Activated naive CD4-positive, alpha-beta T cell treated with anti-CD3 and anti-CD28 coated beads, Interleukin-2, amount 50 U/mL, for 72 hours (primary cell): ENCODE data around the gene WNT9A. TPM values are rescaled to one million over a fixed set of nuclear protein-coding genes. Genes with fewer than 3 reads are reported as not detected.
"Not testable (repeated sequence)": the region's sequence is repeated elsewhere in the genome, so short reads cannot be mapped to it uniquely, and the experiment has no call there.

ENCODE experiments used
- ATAC-seq, 2 donors: fragments of 150-1000 bp; cut with Tn5 transposase; 2 replicates each; pipeline ENCODE4 v1.10.0; 2021; ENCODE audit warnings: mild to moderate bottlenecking in 2 of 2, moderate library complexity in 2 of 2
- DNase-seq, 2 donors: peaks; one replicate each; pipeline ENCODE4 v3.0.0; 2021 to 2022; ENCODE audit warnings: low spot score in 2 of 2
- H3K27ac Mint-ChIP-seq, 2 donors: one replicate each; pipeline ENCODE4 v1.8.0; 2022; ENCODE audit warnings: mild to moderate bottlenecking in 2 of 2, mixed read lengths in 2 of 2
- H3K36me3 Mint-ChIP-seq, 2 donors: one replicate each; pipeline ENCODE4 v1.8.0; 2022; ENCODE audit warnings: mixed read lengths in 2 of 2
- H3K9me3 Mint-ChIP-seq, 2 donors: one replicate each; pipeline ENCODE4 v1.8.0; 2022; ENCODE audit warnings: mixed read lengths in 2 of 2
- total RNA-seq, 2 donors: library from RNA; stranded (reverse); gene quantifications; one replicate each; pipeline ENCODE4 v1.2.3, GENCODE V29; 2022

WNT9A gene
- total RNA-seq, 2 donors from 2014 or later: not detected

DNA sequence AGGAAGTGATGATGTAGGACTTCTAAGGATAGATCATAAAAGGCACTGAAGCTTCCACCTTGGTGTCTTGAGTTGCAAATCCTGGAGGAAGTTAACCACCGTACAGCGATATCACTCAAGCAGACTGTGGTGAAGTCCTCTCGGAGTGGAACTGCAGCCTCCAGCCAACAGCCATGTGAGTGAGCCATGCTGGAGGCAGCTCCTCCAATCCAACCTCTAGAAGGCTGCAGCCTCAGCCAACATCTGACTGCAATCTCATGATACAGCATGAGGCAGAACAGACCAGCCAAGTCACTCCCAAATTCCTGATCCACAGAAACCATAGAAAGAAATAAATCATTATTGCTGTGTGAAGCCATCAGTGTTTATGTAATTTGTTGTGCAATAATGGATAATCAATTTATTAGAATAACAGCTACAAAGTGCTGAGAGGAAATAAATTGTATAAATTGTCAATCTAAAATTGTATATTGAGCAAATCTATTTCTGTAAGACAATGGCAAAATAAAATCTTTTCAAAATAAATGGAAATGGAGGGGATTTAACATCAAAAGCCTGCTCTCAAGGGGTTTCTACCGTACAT, 67.3 kb downstream of the WNT9A start:
- DNase-seq: no peak
- Mint-ChIP-seq H3K36me3 (no peaks in the 10 kb centered on the region), H3K27ac (no peak overlapping the region), H3K9me3 (peaks cover 0 to 4% of the 10 kb centered on the region in 2 donors)
- no peak for ATAC-seq

DNA sequence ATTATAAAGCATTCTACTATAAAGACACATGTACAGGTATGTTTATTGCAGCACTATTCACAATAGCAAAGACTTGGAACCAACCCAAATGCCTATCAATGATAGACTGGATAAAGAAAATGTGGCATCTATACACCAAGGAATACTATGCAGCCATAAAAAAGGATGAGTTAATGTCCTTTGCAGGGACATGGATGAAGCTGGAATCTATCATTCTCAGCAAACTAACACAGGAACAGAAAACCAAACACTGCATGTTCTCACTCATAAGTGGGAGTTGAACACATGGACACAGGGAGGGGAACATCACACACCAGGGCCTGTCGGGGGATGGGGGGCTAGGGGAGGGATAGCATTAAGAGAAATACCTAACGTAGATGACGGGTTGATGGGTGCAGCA, 69.9 kb downstream of the WNT9A start:
- not testable (repeated sequence) for ATAC-seq, DNase-seq, H3K36me3 Mint-ChIP-seq, H3K27ac Mint-ChIP-seq
- peaks cover 10 to 16% of the 10 kb centered on the region in 2 donors for H3K9me3 Mint-ChIP-seq

GRCh38 chr1:227871892-227872291, 75.8 kb downstream of the WNT9A start:
- not testable (repeated sequence) for ATAC-seq, H3K36me3 Mint-ChIP-seq, DNase-seq, H3K27ac Mint-ChIP-seq
- H3K9me3 Mint-ChIP-seq: peaks cover 10 to 15% of the 10 kb centered on the region in 2 donors

- no peak for DNase-seq
- Mint-ChIP-seq H3K9me3 (peaks cover 10 to 16% of the 10 kb centered on the region in 2 donors), H3K27ac (no peak overlapping the region), H3K36me3 (peaks cover 0 to 7% of the 10 kb centered on the region in 2 donors)
- ATAC-seq: no peak
Measured at GRCh38 chr1:227870366-227870765, 77.4 kb downstream of the WNT9A start.

GRCh38 chr1:227869851-227870305, 77.9 kb downstream of the WNT9A start:
- Mint-ChIP-seq H3K27ac (no peak overlapping the region), H3K9me3 (peaks cover 10 to 17% of the 10 kb centered on the region in 2 donors), H3K36me3 (peaks cover 0 to 7% of the 10 kb centered on the region in 2 donors)
- DNase-seq (no peak), ATAC-seq (peak in 1 of 2 donors; percentile 68)

- Mint-ChIP-seq H3K27ac (no peak overlapping the region), H3K9me3 (peaks cover 7 to 18% of the 10 kb centered on the region in 2 donors), H3K36me3 (peaks cover 0 to 11% of the 10 kb centered on the region in 2 donors)
- no peak for DNase-seq
- peak in 1 of 2 donors; percentile 49 for ATAC-seq
Measured at GRCh38 chr1:227869279-227869842, 78.4 kb downstream of the WNT9A start.

Other genes starting within 250 kb of the WNT9A start
- gene JMJD4, start 212.6 kb downstream of the WNT9A start, total RNA-seq: 10 to 100 TPM in 1 of 2 donors, 1 to 10 TPM in 1; 7.2 to 14.8 TPM
- 10 to 100 TPM; 33.8 to 35.8 TPM for gene SNAP47, start 212.5 kb downstream of the WNT9A start, total RNA-seq
- not detected for gene PRSS38, start 132.3 kb downstream of the WNT9A start, total RNA-seq
- gene WNT3A, start 59.1 kb upstream of the WNT9A start, total RNA-seq: under 1 TPM in 1 of 2 donors, not detected in 1; 0.08 TPM
- 100 to 1,000 TPM; 308 to 333 TPM for gene ARF1, start 134.8 kb upstream of the WNT9A start, total RNA-seq
- 10 to 100 TPM; 17.6 to 19.4 TPM for gene C1orf35, start 155.4 kb upstream of the WNT9A start, total RNA-seq
- gene MRPL55, start 161.4 kb upstream of the WNT9A start, total RNA-seq: 10 to 100 TPM; 50.6 to 52.5 TPM
- gene GUK1, start 192.3 kb upstream of the WNT9A start, total RNA-seq: 100 to 1,000 TPM; 206 to 293 TPM
- under 1 TPM; 0.16 to 0.86 TPM for gene GJC2, start 202.0 kb upstream of the WNT9A start, total RNA-seq
- gene IBA57, start 217.9 kb upstream of the WNT9A start, total RNA-seq: 10 to 100 TPM in 1 of 2 donors, 1 to 10 TPM in 1; 3.2 to 12.8 TPM